Aorta (tissue), 5 donors: ENCODE data around the gene HRK. TPM values are rescaled to one million over a fixed set of nuclear protein-coding genes. Genes with fewer than 3 reads are reported as not detected.
"Not testable (repeated sequence)": the region's sequence is repeated elsewhere in the genome, so short reads cannot be mapped to it uniquely, and the experiment has no call there.

Experiments used
- ATAC-seq: fragments of 200-7000 bp; cut with Tn5 transposase; one replicate; pipeline ENCODE4 v1.9.1; 2022; ENCODE audit warnings: moderate library complexity; ENCODE audit not compliant: low FRiP score
- DNase-seq, 2 donors: peaks; one replicate each; pipeline ENCODE4 v3.0.0-alpha.2; 2020
- H3K27ac ChIP-seq, 2 donors: one replicate each; pipeline ENCODE4 v1.5.1; 2013; ENCODE audit warnings: low read length in 2 of 2, mild to moderate bottlenecking in 2 of 2, moderate library complexity in 2 of 2, control low read depth in 1 of 2, inconsistent platforms in 1 of 2, low read depth in 1 of 2
- H3K27me3 ChIP-seq, 2 donors: one replicate each; pipeline ENCODE4 v1.6.1; 2013; ENCODE audit warnings: control low read depth in 1 of 2, low read length in 1 of 2, mild to moderate bottlenecking in 1 of 2, moderate library complexity in 1 of 2; ENCODE audit not compliant: insufficient read depth in 2 of 2, control insufficient read depth in 1 of 2
- H3K36me3 ChIP-seq, 2 donors: one replicate each; pipeline ENCODE4 v1.6.1; 2013; ENCODE audit warnings: control low read depth in 1 of 2, low read length in 1 of 2, mild to moderate bottlenecking in 1 of 2; ENCODE audit not compliant: insufficient read depth in 2 of 2, control insufficient read depth in 1 of 2
- H3K4me1 ChIP-seq, 2 donors: one replicate each; pipeline ENCODE4 v1.6.1; 2013; ENCODE audit warnings: low read length in 2 of 2, control low read depth in 1 of 2, mild to moderate bottlenecking in 1 of 2, moderate library complexity in 1 of 2; ENCODE audit not compliant: insufficient read depth in 2 of 2, control insufficient read depth in 1 of 2
- H3K4me3 ChIP-seq, 2 donors: one replicate each; pipeline ENCODE4 v1.5.1; 2013; ENCODE audit warnings: low read length in 2 of 2, control low read depth in 1 of 2, mild to moderate bottlenecking in 1 of 2
- H3K9me3 ChIP-seq: one replicate; pipeline ENCODE4 v1.6.1; 2013; ENCODE audit warnings: mild to moderate bottlenecking, low read length; ENCODE audit not compliant: control insufficient read depth
- WGBS, 2 donors: extraction: QIAGEN DNeasy Blood & Tissue Kit; methylation state at CpG; one replicate each; pipeline ENCODE4 v1.1.7; 2013; 5-methylcytosine and 5-hydroxymethylcytosine counted together
- intact Hi-C, 2 donors: fragments of 100-400 bp; cut with DNase I; formaldehyde crosslinking; loops; one replicate each; pipeline versions ENCODE4 v1.14.2 to v1.15.0; 2022
- polyA plus RNA-seq, 2 donors: library from polyadenylated mRNA; stranded (reverse); fragments of 200-250 nt; gene quantifications; one replicate each; pipeline ENCODE4 v1.2.3, GENCODE V29; 2013
- total RNA-seq, 2 donors: library from RNA; stranded (reverse); fragmentation: NEBNext Ultra II Directional; extraction: Animal tissue kit (Norgen Biotek cat#: 25700); gene quantifications; one replicate each; pipeline ENCODE4 v1.2.1, GENCODE V29; 2021
- donor health status: healthy with polysubstance abuse.
- donor health status: Bipolar disorder and iron deficiency.
- donor health status: DM: no; HTN: no; CAD: no.
- donor health status: DM: no; HTN: no; CAD: no.
- donor health status: DM: yes; HTN: yes; CAD: no.

Gene HRK
- total and polyA plus RNA-seq, 4 donors: 0.06 to 0.25 (median 0.06) TPM; not detected in 1

- H3K4me3 ChIP-seq: no peak overlapping the region
- no peaks in the 10 kb centered on the region for H3K4me1 ChIP-seq
- H3K27me3 ChIP-seq: no peaks in the 10 kb centered on the region
- intact Hi-C loops: no loop called here
- H3K9me3 ChIP-seq: no peaks in the 10 kb centered on the region
- no peak overlapping the region for H3K27ac ChIP-seq
- 76% methylated on average over 6 of the region's 6 CpGs for WGBS, 2 donors
- no peak for DNase-seq
- ATAC-seq: no peak
- no peaks in the 10 kb centered on the region for H3K36me3 ChIP-seq
Measured at GRCh38 chr12:116832353-116832752, 48.9 kb downstream of the HRK start.

- intact Hi-C loops: no loop called here
- Histone ChIP-seq H3K9me3 (peaks cover 3% of the 10 kb centered on the region), H3K4me3 (no peak overlapping the region), H3K36me3 (no peaks in the 10 kb centered on the region), H3K27ac (no peak overlapping the region), H3K4me1 (no peaks in the 10 kb centered on the region), H3K27me3 (no peaks in the 10 kb centered on the region)
- no peak for DNase-seq
- no peak for ATAC-seq
- WGBS, 2 donors: 88 to 94% methylated on average over 4 of the region's 4 CpGs
Measured at GRCh38 chr12:116827432-116827831, 53.8 kb downstream of the HRK start.

GRCh38 chr12:116821291-116821690, 60.0 kb downstream of the HRK start:
- H3K27me3 ChIP-seq: no peaks in the 10 kb centered on the region
- intact Hi-C loops: loop anchor here (2.0 to 5.0 kb wide), 2 partner anchors 38 to 41 kb away; no protein-coding TSS in a partner anchor
- H3K4me1 ChIP-seq: no peaks in the 10 kb centered on the region
- no peak overlapping the region for H3K27ac ChIP-seq
- no peak for ATAC-seq
- H3K4me3 ChIP-seq: no peak overlapping the region
- H3K36me3 ChIP-seq: no peaks in the 10 kb centered on the region
- no peak for DNase-seq
- peaks cover 3% of the 10 kb centered on the region for H3K9me3 ChIP-seq
- WGBS, 2 donors: 37 to 44% methylated on average over 8 of the region's 8 CpGs

- ATAC-seq: no peak
- Histone ChIP-seq H3K4me3 (no peak overlapping the region), H3K27ac (no peak overlapping the region), H3K9me3 (peaks cover 3% of the 10 kb centered on the region), H3K36me3 (no peaks in the 10 kb centered on the region), H3K4me1 (no peaks in the 10 kb centered on the region), H3K27me3 (no peaks in the 10 kb centered on the region)
- 90% methylated on average over 10 of the region's 10 CpGs for whole genome bisulfite sequencing, 2 donors
- intact Hi-C loops: loop anchor here (2.0 to 5.0 kb wide), 2 partner anchors 39 to 42 kb away; no protein-coding TSS in a partner anchor
- no peak for DNase-seq
Measured at GRCh38 chr12:116820064-116820656, 61.1 kb downstream of the HRK start.

- no peaks in the 10 kb centered on the region for H3K27me3 ChIP-seq
- H3K9me3 ChIP-seq: no peaks in the 10 kb centered on the region
- DNase-seq (peak; percentile 94 to 97), ATAC-seq (peak; percentile 96)
- WGBS, 2 donors: 0% methylated on average over 63 to 70 of the region's 70 CpGs
- H3K4me3 ChIP-seq: peak overlapping the region; percentile 36 to 79
- intact Hi-C loops: loop anchor here in 1 of 2 donors (2.0 kb wide), 1 partner anchor 80 kb away; the partner anchor contains the start of genes RNFT2 and SPRING1
- no peaks in the 10 kb centered on the region for H3K36me3 ChIP-seq
- no peaks in the 10 kb centered on the region for H3K4me1 ChIP-seq
- H3K27ac ChIP-seq: peak overlapping the region in 1 of 2 donors; percentile 95
Measured at GRCh38 chr12:116818948-116819832, 62.1 kb downstream of the HRK start.

GRCh38 chr12:116818341-116818856, 62.8 kb downstream of the HRK start:
- intact Hi-C loops: loop anchor here in 1 of 2 donors (2.0 kb wide), 1 partner anchor 80 kb away; the partner anchor contains the start of genes RNFT2 and SPRING1
- Histone ChIP-seq H3K4me1 (no peaks in the 10 kb centered on the region), H3K4me3 (peak overlapping the region; percentile 36 to 79), H3K36me3 (no peaks in the 10 kb centered on the region), H3K27ac (peak overlapping the region in 1 of 2 donors; percentile 95), H3K9me3 (no peaks in the 10 kb centered on the region), H3K27me3 (no peaks in the 10 kb centered on the region)
- 31 to 38% methylated on average over 11 of the region's 11 CpGs for WGBS, 2 donors
- ATAC-seq (no peak), DNase-seq (no peak)

GRCh38 chr12:116814766-116815165, 66.5 kb downstream of the HRK start:
- 78 to 84% methylated on average over 10 of the region's 10 CpGs for WGBS, 2 donors

GRCh38 chr12:116813271-116814041, 67.8 kb downstream of the HRK start:
- no peaks in the 10 kb centered on the region for H3K4me1 ChIP-seq
- no peak overlapping the region for H3K4me3 ChIP-seq
- ATAC-seq (no peak), DNase-seq (no peak)
- no peaks in the 10 kb centered on the region for H3K36me3 ChIP-seq
- no peaks in the 10 kb centered on the region for H3K9me3 ChIP-seq
- H3K27me3 ChIP-seq: no peaks in the 10 kb centered on the region
- 92 to 93% methylated on average over 7 of the region's 7 CpGs for WGBS, 2 donors
- no peak overlapping the region for H3K27ac ChIP-seq
- intact Hi-C loops: no loop called here

More at GRCh38 chr12:116814766-116815165, 66.5 kb downstream of the HRK start:
- H3K4me3 ChIP-seq, H3K4me1 ChIP-seq, DNase-seq, H3K36me3 ChIP-seq, intact Hi-C loops, ATAC-seq, H3K27me3 ChIP-seq, H3K9me3 ChIP-seq, H3K27ac ChIP-seq: not testable (repeated sequence)
